ENCODE data around the gene SPEF2. TPM values are rescaled to one million over a fixed set of nuclear protein-coding genes. Genes with fewer than 3 reads are reported as not detected.

SPEF2 gene
- total and polyA plus RNA-seq, 2 of the 13 experiments (the other 11 are each of a cell fraction or from before 2014, with no cell fraction given), result 1.5 to 2.3 TPM

- Histone ChIP-seq H3K27ac (ENCODE audit: extremely low read length, insufficient read depth, low read length) (no peak overlapping the region), H3K4me1 (ENCODE audit: insufficient read depth, low read length) (no peaks in the 10 kb centered on the region), H3K9me3 (ENCODE audit: low read length) (no peaks in the 10 kb centered on the region), H2AFZ (ENCODE audit: low read length) (no peak overlapping the region), H4K20me1 (ENCODE audit: insufficient read depth, low read length) (no peaks in the 10 kb centered on the region), H3K9ac (ENCODE audit: insufficient read depth, low read depth, low read length) (no peak overlapping the region), H3K27me3 (ENCODE audit: control insufficient read depth in 1 of 2, insufficient read depth in 2 of 2, low read length in 2 of 2) (no peaks in the 10 kb centered on the region), H3K4me2 (ENCODE audit: low read depth, low read length) (no peak overlapping the region), H3K4me3 (replicated peaks in 1 of 3; ENCODE audit: insufficient read depth in 1 of 3, low read depth in 2 of 3, low read length in 3 of 3) (no peak overlapping the region), H3K36me3 (replicated peaks in 1 of 2; ENCODE audit: control insufficient read depth in 1 of 2, insufficient read depth in 2 of 2, low read length in 2 of 2) (no peaks in the 10 kb centered on the region), H3K79me2 (ENCODE audit: insufficient read depth, low read length) (no peaks in the 10 kb centered on the region)
- ChIA-PET CTCF (ENCODE audit: low intra/inter-chr PET ratio, low total read pairs) (no interaction called here), POLR2A (no interaction called here)
- TF ChIP-seq ZNF207 (IDR thresholded peaks at IDR 0.05; ENCODE audit: borderline replicate concordance) (no peak), HBP1 (CRISPR knock-in tag; IDR thresholded peaks at IDR 0.05; ENCODE audit: low read depth) (no peak), CREB1 (IDR thresholded peaks at IDR 0.05) (no peak), CREB1 (CRISPR knock-in tag; IDR thresholded peaks at IDR 0.05) (no peak)
- intact Hi-C loops (cut with micrococcal nuclease; ENCODE audit: unreplicated experiment), result no loop called here
- no peak for FAIRE-seq
- no peak for DNase-seq (ENCODE audit: low spot score)
- BruUV-seq (replicated peaks), result no TSS peak
- in situ Hi-C loops (cut with HindIII; ENCODE audit: extremely low pct_ligation_motif_present, low pct_unique_long_range_greater_than_20kb), result no loop called here
- no peak for ATAC-seq
These were observed 187.2 kb downstream of the SPEF2 start for GRCh38 chr5:35804841-35805240.

GRCh38 chr5:35810601-35811000 is 192.9 kb downstream of the SPEF2 start:
- Histone ChIP-seq H3K79me2 (ENCODE audit: insufficient read depth, low read length) (no peaks in the 10 kb centered on the region), H3K9me3 (ENCODE audit: low read length) (no peaks in the 10 kb centered on the region), H2AFZ (ENCODE audit: low read length) (no peak overlapping the region), H3K4me1 (ENCODE audit: insufficient read depth, low read length) (no peaks in the 10 kb centered on the region), H3K9ac (ENCODE audit: insufficient read depth, low read depth, low read length) (no peak overlapping the region), H4K20me1 (ENCODE audit: insufficient read depth, low read length) (no peaks in the 10 kb centered on the region), H3K4me3 (replicated peaks in 1 of 3; ENCODE audit: insufficient read depth in 1 of 3, low read depth in 2 of 3, low read length in 3 of 3) (no peak overlapping the region), H3K4me2 (ENCODE audit: low read depth, low read length) (no peak overlapping the region), H3K36me3 (replicated peaks in 1 of 2; ENCODE audit: control insufficient read depth in 1 of 2, insufficient read depth in 2 of 2, low read length in 2 of 2) (no peaks in the 10 kb centered on the region), H3K27ac (ENCODE audit: extremely low read length, insufficient read depth, low read length) (no peak overlapping the region), H3K27me3 (ENCODE audit: control insufficient read depth in 1 of 2, insufficient read depth in 2 of 2, low read length in 2 of 2) (no peaks in the 10 kb centered on the region)
- ATAC-seq (no peak), FAIRE-seq (no peak), DNase-seq (ENCODE audit: low spot score) (no peak)
- no TSS peak for BruUV-seq (replicated peaks)
- ChIA-PET CTCF (ENCODE audit: low intra/inter-chr PET ratio, low total read pairs) (no interaction called here), POLR2A (no interaction called here)
- intact Hi-C loops (cut with micrococcal nuclease; ENCODE audit: unreplicated experiment), result no loop called here
- in situ Hi-C loops (cut with HindIII; ENCODE audit: extremely low pct_ligation_motif_present, low pct_unique_long_range_greater_than_20kb), result no loop called here
- TF ChIP-seq SIN3B (IDR thresholded peaks at IDR 0.05; ENCODE audit: low read length) (no peak), SKI (IDR thresholded peaks at IDR 0.05; ENCODE audit: partially characterized antibody) (no peak), PTBP1 (IDR thresholded peaks at IDR 0.05; ENCODE audit: low read depth, low read length, poor library complexity, severe bottlenecking) (no peak), ZIK1 (CRISPR knock-in tag; IDR thresholded peaks at IDR 0.05; ENCODE audit: borderline replicate concordance, low read depth) (no peak), TSC22D2 (CRISPR knock-in tag; IDR thresholded peaks at IDR 0.05; ENCODE audit: borderline replicate concordance) (no peak), TARDBP (CRISPR knock-in tag; IDR thresholded peaks at IDR 0.05) (no peak), ATF4 (CRISPR knock-in tag; IDR thresholded peaks at IDR 0.05) (no peak), BCL6 (CRISPR knock-in tag; IDR thresholded peaks at IDR 0.05) (no peak), ZBTB39 (CRISPR knock-in tag; IDR thresholded peaks at IDR 0.05) (no peak), MED1 (CRISPR knock-in tag; IDR thresholded peaks at IDR 0.05) (no peak), ZSCAN31 (CRISPR knock-in tag; IDR thresholded peaks at IDR 0.05; ENCODE audit: low read depth) (no peak), ZNF75D (CRISPR knock-in tag; IDR thresholded peaks at IDR 0.05; ENCODE audit: borderline replicate concordance) (no peak)
